ENCODE data around the gene NCBP1. TPM values are rescaled to one million over a fixed set of nuclear protein-coding genes. Genes with fewer than 3 reads are reported as not detected.

Gene NCBP1
- total and polyA plus RNA-seq, 9 of the 15 experiments (the other 6 are each of a cell fraction or from before 2014, with no cell fraction given) = 29.4 to 69.7 (median 57.5) TPM

DNA sequence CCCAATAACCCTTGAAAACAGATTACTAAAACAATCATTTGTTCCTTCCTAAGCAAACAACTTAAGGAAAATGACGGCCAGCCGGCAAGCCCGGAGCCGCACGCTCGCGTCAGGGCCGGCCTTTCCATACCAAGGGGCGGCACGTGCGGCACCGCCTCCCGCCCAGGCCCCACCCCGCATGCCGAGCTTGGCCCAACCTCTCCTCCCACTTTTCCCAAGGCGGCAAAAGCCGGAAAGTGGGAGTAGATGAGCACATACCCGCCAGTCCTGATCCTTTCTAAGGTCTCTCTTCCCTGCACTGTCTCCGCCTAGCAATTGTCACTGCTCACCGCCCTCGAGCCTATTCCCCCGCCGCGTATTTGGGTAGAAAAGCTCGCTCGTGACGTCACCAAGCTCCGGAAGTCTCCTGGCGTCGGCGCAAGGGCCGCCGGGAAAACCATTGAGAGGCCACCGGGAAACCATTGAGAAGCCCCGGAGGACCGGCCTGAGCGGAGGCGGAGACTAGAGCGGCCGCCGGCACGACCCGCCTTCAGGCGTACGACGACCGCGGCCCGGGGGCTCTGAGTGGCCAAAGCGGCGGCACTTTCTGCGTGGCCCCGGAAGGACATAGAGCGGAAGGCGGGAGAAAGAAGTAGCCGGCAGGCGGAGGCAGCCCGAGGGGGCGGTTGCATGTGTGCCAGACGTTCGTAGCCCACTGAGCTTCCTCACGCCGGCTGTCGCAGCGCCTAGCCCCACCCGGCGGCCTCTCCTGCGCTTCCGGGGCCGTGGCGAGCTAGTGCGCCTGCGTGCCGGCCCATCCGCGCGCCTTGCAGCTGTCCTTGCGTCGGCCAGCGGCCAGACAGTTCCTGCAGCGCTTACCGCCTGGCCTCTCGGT is at the start of gene NCBP1, which contains the start of gene TSTD2 (continued):
- no peak for TF ChIP-seq ZNF584 (CRISPR knock-in tag; IDR thresholded peaks at IDR 0.05; ENCODE audit: low read depth)
- TF ChIP-seq RAD51 (IDR thresholded peaks at IDR 0.05; ENCODE audit: borderline replicate concordance, low read depth) = peak; percentile 65; the same call in 1 of the 2 replicates
- no peak for TF ChIP-seq TCF7L2 (IDR thresholded peaks at IDR 0.05; ENCODE audit: low read depth, low read length)
- no peak for TF ChIP-seq PPARD (CRISPR knock-in tag; IDR thresholded peaks at IDR 0.05)
- TF ChIP-seq, protein P1, sequence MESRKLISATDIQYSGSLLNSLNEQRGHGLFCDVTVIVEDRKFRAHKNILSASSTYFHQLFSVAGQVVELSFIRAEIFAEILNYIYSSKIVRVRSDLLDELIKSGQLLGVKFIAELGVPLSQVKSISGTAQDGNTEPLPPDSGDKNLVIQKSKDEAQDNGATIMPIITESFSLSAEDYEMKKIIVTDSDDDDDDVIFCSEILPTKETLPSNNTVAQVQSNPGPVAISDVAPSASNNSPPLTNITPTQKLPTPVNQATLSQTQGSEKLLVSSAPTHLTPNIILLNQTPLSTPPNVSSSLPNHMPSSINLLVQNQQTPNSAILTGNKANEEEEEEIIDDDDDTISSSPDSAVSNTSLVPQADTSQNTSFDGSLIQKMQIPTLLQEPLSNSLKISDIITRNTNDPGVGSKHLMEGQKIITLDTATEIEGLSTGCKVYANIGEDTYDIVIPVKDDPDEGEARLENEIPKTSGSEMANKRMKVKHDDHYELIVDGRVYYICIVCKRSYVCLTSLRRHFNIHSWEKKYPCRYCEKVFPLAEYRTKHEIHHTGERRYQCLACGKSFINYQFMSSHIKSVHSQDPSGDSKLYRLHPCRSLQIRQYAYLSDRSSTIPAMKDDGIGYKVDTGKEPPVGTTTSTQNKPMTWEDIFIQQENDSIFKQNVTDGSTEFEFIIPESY (CRISPR knock-in tag; IDR thresholded peaks at IDR 0.05) = no peak; the same call in 1 of the 2 replicates
- TF ChIP-seq SOX6 (IDR thresholded peaks at IDR 0.05) = peak; percentile 41; the same call in 1 of the 2 replicates
- TF ChIP-seq ZNF134 (CRISPR knock-in tag; conservative IDR thresholded peaks at IDR 0.05) = no peak
- TF ChIP-seq NFRKB (IDR thresholded peaks at IDR 0.05; ENCODE audit: low read depth) = no peak
- TF ChIP-seq CTBP1 (IDR thresholded peaks at IDR 0.05; ENCODE audit: borderline replicate concordance) = peak; percentile 81
- no peak for TF ChIP-seq HSF4 (CRISPR knock-in tag; IDR thresholded peaks at IDR 0.05; ENCODE audit: borderline replicate concordance)
- peak; percentile 81 for TF ChIP-seq HMGN3 (IDR thresholded peaks at IDR 0.05; ENCODE audit: borderline replicate concordance, extremely low read depth, insufficient read length, low read depth, low read length)
- TF ChIP-seq PTRF (tag; IDR thresholded peaks at IDR 0.05) = no peak
- no peak for TF ChIP-seq ZNF41 (CRISPR knock-in tag; conservative IDR thresholded peaks at IDR 0.05)
- TF ChIP-seq KDM5B (IDR thresholded peaks at IDR 0.05; ENCODE audit: insufficient replicate concordance, low read depth, low read length) = no peak
- TF ChIP-seq, protein P2, sequence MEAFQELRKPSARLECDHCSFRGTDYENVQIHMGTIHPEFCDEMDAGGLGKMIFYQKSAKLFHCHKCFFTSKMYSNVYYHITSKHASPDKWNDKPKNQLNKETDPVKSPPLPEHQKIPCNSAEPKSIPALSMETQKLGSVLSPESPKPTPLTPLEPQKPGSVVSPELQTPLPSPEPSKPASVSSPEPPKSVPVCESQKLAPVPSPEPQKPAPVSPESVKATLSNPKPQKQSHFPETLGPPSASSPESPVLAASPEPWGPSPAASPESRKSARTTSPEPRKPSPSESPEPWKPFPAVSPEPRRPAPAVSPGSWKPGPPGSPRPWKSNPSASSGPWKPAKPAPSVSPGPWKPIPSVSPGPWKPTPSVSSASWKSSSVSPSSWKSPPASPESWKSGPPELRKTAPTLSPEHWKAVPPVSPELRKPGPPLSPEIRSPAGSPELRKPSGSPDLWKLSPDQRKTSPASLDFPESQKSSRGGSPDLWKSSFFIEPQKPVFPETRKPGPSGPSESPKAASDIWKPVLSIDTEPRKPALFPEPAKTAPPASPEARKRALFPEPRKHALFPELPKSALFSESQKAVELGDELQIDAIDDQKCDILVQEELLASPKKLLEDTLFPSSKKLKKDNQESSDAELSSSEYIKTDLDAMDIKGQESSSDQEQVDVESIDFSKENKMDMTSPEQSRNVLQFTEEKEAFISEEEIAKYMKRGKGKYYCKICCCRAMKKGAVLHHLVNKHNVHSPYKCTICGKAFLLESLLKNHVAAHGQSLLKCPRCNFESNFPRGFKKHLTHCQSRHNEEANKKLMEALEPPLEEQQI (IDR thresholded peaks at IDR 0.05) = no peak
- no peak for TF ChIP-seq CHCHD3 (CRISPR knock-in tag; IDR thresholded peaks at IDR 0.05)
- no peak for TF ChIP-seq GTF2E2 (tag; IDR thresholded peaks at IDR 0.05)
- peak; percentile 73 to 76 for TF ChIP-seq MAZ (CRISPR knock-in tag; conservative IDR thresholded peaks at IDR 0.05 in 1 of 2, IDR thresholded peaks at IDR 0.05 in 1 of 2)
- TF ChIP-seq HES1 (IDR thresholded peaks at IDR 0.05; ENCODE audit: low read depth) = peak; percentile 66
- TF ChIP-seq ASH1L (IDR thresholded peaks at IDR 0.05; ENCODE audit: borderline replicate concordance, low read depth, partially characterized antibody) = no peak
- TF ChIP-seq, protein P3, sequence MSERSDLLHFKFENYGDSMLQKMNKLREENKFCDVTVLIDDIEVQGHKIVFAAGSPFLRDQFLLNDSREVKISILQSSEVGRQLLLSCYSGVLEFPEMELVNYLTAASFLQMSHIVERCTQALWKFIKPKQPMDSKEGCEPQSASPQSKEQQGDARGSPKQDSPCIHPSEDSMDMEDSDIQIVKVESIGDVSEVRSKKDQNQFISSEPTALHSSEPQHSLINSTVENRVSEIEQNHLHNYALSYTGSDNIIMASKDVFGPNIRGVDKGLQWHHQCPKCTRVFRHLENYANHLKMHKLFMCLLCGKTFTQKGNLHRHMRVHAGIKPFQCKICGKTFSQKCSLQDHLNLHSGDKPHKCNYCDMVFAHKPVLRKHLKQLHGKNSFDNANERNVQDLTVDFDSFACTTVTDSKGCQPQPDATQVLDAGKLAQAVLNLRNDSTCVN (CRISPR knock-in tag; IDR thresholded peaks at IDR 0.05) = 0 out of 2 replicates have a peak, but pooled peaks have one; percentile 60
- TF ChIP-seq ZNF668 (CRISPR knock-in tag; IDR thresholded peaks at IDR 0.05) = no peak
